SK-N-MC (cell line): Measurements from ENCODE around the gene ARHGEF17.

ENCODE experiments used
- FOXP2 ChIP-seq: optimal IDR thresholded peaks from 2 replicates; pipeline ENCODE3; 2011; ENCODE audit warnings: mild to moderate bottlenecking, moderate library complexity; ENCODE audit not compliant: insufficient read depth; ENCODE audit errors: extremely low read length, control extremely low read depth
- POLR2AphosphoS5 ChIP-seq: IDR thresholded peaks from 2 replicates; pipeline ENCODE4 v1.6.1; 2012; ENCODE audit warnings: mild to moderate bottlenecking, low read depth, low read length, borderline replicate concordance

GRCh38 chr11:73413256-73413655 lies 105.2 kb downstream of the ARHGEF17 start:
- TF ChIP-seq POLR2AphosphoS5 (no peak), FOXP2 (no peak)
